Stimulated activated CD4-positive, alpha-beta T cell treated with anti-CD3 and anti-CD28 coated beads, Interleukin-1b, Interleukin-23, amount 100 ng/mL, for 48 hours (primary cell): ENCODE data around the gene CACNA2D4.

Experiments
- DNase-seq: peaks from one replicate; pipeline ENCODE4 v3.0.0-alpha.2; 2020

CACNA2D4 gene

DNA sequence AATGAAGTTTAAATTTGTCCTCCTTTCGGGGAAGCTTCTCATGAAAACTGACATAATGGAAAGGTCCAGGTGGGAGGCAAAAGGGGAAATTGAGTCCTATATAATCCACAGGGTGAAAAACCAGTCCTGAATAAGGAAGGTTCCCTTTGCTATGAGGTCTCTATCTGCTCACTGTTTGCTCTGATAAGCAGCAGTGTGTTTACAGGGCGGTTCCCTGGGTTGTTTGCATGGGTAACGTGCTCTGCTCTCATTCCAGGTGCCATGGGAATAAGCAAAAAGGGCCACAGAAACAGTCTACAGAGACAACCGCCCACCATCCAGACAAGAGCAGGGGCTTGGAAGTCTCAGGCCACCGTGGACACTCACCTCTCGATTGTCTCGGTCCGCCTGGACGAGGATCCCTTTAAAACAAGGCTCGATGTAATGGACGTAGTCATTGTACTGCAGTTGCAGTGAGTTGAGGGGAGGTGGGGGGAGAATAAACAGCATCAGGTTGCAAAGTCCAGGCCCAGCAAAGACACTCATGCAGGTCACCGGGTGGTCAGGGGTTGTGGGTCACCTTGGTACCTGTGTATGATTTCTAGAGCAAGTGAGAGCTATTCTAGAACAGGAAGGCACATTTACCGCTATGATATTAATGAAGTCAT is 32.7 kb downstream of the CACNA2D4 start:
- no peak for DNase-seq

DNA sequence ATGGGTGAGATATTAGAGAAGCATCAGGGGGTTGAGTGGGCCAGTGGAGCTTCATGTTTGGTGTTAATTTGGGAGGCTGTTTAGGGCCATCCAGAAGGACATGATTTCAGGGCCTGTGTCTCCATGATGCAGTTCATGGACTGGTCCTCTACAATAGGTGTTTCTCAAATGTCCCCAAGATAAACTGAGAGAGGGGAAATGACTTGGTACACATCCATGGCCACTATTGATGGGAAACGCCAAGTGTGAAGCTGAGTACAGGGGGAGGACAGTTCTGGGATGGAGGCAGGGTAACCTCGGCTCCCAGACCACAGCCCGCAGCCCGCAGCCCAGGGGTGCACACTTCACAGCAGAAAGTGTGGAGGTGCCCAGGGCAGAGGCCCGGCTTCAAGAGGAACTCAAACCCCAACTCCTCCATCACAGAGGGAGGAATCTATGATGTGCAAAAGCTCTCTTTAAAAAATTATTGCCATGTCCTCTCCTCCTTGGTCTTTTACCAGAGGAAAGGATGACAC is 33.3 kb downstream of the CACNA2D4 start:
- no peak for DNase-seq

GRCh38 chr12:1884651-1885050 is 33.8 kb downstream of the CACNA2D4 start:
- DNase-seq, result no peak

GRCh38 chr12:1883513-1883912 is 34.9 kb downstream of the CACNA2D4 start:
- DNase-seq, result no peak

DNA sequence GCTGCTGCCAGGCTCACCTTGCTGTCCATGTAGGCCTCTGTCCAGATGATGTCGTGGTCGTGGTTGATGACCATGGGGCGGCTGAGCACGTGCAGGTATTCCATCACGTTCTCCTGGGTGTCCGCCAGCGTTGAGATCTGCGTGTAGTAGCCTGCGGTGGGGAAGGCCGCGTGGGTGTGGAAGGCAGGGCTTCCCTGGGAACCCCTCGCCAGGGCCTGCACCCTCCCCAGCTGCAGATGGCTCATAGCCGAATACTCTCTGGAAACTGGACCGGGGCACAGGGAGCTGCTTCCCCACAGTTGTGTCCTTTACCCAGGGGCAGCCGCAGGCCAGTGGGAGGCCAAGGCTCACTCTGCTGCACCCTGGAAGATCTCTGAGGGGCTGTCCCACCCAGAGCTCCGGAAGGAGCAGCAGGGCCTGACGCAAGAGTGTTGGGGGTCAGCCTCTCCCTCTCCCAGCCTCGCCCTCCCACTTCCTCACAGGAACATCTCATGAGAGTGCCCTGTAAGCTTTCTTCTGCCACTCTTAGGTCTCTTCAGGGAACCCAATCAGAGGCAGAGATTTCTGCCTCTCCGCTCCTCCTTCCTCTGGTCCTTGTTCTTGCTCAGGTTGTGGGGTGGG is 35.5 kb downstream of the CACNA2D4 start:
- DNase-seq, result no peak

- no peak for DNase-seq
These were observed 36.0 kb downstream of the CACNA2D4 start for GRCh38 chr12:1882405-1882804.

DNA sequence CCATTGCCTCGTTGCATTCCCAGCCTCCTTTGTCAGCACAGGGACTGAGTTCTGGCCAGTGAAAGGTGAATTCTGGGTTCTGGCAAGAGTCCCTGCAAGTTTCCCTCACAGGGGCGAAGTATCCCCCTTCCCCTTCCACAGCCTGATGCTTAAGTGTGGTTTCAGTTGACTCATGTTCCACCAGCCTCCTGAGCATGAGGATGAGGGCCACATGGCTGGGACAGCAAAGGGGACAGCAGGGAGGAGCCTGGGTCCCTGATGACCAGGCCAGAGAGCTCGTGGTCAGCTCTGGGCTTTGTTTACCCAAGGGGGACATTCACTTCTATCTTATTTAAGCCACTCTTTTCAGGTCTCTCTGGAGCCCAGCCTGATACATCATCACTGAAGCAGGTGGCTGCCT is 36.5 kb downstream of the CACNA2D4 start:
- DNase-seq, result no peak

- DNase-seq, result no peak
These were observed 37.2 kb downstream of the CACNA2D4 start for GRCh38 chr12:1881301-1881700.

DNA sequence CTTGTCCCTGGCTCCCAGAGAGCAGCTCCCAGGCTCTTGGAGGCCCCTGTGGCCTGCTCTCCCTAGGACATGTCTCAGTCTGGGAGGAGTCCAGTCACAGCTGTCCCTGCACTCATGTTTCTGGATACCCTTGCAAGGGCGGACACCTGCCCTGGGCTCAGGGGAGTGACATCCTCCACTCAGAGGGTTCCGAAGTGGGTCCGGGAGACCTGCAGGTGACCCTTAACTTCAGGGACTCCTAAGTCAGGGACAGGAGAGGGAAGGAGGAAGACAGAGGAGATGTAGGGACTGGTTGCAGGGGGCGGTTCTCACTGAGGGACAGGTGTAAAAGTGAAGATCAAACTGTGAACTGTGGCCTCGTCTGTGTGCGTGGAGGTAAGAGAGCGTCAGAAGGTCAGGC is 37.6 kb downstream of the CACNA2D4 start:
- no peak for DNase-seq

- DNase-seq, result no peak
These were observed 38.2 kb downstream of the CACNA2D4 start for GRCh38 chr12:1880153-1880845.

- DNase-seq, result no peak
These were observed 38.8 kb downstream of the CACNA2D4 start for GRCh38 chr12:1879633-1880032.

DNA sequence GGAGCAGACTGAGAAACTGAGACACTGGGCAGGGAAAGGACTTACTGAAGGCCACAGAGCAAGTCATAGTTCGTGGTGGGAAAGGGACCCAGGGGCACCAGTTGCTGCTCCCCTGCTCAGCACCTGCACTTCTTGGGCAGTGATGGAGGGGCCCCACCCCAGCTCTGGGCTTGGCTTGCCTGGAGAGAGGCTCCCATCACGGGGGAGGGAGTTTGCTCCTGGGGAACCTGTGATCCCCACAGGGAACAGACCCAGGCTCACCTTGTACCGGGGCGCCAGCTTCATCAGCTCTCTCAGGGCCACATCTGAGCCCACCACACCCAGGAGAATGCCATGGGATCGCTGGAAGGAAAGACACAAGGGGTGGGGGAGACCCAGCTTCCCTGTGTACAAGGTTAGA is 39.8 kb downstream of the CACNA2D4 start:
- no peak for DNase-seq

DNA sequence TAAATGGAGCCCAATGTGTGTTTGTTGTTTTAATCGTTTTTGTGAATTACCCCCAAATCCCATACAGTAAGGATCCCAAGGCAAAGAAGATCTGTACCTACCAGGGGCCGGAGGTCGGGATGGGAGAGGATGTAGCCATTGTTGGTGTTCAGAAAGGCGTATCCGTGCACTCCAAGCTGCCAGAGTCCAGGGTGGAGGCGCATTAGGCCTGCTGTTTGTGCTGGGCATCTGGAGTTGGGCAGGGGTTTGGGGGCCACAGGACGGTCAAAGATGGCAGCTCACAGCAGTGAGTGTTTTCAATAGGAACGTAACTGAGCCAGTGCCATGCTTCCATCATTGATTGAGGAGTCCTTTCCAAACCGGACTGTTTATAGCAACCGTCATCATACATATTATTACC is 40.2 kb downstream of the CACNA2D4 start:
- DNase-seq, result no peak

DNA sequence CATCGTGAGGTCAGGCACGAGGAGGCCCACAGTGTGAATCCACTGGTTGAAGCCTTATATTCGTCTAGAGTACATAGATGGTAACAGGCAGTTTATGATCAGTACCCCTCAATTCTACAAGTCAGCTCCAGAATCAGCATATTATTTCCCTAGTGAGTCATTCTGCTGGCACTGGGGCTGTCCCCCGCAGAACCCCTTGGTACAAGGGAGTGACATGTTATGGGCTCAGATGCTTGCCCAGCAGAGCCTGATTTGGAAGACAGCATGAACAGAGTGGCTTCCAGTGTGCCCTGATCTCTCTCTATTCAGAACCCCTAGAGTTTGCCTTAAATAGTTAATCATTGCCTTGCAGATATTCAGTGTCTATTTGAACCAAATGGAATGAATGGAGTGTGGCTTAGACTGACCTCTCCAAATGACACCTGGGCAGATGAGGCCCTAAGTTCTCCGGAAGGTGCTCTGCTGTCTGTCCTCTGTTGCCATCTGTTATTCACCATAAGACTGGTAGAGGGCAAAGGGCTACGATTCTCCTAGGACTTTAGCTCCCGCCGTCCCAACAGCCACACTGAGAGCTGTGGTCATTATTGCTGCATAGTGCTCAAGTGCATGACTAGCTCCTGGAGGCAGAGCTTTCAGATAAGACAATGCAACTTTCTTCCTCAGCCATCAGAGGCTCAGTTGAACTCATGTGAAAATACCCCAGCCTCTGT is 41.1 kb downstream of the CACNA2D4 start:
- no peak for DNase-seq

- DNase-seq, result no peak
These were observed 42.4 kb downstream of the CACNA2D4 start for GRCh38 chr12:1876086-1876485.

- no peak for DNase-seq
These were observed 42.8 kb downstream of the CACNA2D4 start for GRCh38 chr12:1875608-1876007.

- DNase-seq, result no peak
These were observed 44.6 kb downstream of the CACNA2D4 start for GRCh38 chr12:1873531-1874510.

- no peak for DNase-seq
These were observed 46.0 kb downstream of the CACNA2D4 start for GRCh38 chr12:1872448-1872847.

- no peak for DNase-seq
These were observed 46.5 kb downstream of the CACNA2D4 start for GRCh38 chr12:1872001-1872400.

DNA sequence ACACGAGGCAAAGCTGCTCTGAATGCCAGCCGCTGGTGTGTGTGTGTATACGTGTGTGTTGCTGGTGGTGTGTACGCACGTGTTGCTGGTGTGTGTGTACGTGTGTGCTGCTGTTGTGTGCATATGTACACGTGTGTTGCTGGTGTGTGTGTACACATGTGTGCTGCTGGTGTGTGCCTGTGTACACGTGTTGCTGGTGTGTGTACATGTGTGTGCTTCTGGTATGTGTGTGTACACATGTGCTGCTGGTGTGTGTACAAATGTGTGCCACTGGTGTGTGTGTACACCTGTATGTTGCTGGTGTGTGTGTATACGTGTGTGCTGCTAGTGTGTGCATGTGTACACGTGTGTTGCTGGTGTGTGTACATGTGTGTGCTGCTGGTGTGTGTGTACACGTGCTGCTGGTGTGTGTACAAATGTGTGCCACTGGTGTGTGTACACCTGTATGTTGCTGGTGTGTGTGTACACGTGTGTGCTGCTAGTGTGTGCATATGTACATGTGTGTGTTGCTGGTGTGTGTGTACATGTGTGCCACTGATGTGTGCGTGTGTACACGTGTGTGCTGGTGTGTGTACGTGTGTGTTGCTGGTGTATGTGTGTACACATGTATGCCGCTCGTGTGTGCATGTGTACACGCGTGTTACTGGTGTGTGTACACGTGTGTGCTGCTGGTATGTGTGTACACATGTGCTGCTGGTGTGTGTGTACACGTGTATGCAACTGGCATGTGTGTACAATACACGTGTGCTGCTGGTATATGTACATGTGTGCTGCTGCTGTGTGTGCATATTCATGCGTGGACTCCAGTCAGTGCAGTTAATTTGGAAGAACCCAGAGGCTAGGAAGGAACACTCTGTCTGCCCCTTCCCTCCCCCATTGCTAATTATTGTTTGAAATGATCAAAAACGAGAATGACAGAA is 47.2 kb downstream of the CACNA2D4 start:
- no peak for DNase-seq

DNA sequence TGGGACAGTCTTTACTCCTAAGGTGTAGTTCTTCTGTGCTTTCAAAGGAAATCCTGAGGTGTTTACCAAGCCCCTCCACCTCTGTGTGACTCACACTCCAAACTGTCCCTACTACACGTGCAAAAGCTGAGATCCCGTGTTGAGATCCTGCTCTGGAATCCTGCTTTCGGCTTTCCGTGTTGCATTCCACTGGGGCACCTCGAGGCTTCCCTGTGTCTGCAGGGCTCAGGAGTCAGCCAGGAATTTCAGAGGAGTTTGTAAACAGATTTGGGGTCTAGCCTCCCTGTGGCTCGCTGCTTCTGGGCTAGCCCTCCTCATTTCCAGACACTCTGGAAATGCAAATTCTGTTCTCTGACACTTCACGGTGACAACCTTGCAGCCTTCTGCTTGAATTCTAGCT is 48.4 kb downstream of the CACNA2D4 start:
- DNase-seq, result no peak
